DND-41 (cell line): Measurements from ENCODE around the gene ZNF592.

Experiments used
- CTCF ChIP-seq: IDR thresholded peaks from 2 replicates; pipeline ENCODE4 v1.5.1; 2012; ENCODE audit warnings: borderline replicate concordance, low read length, moderate library complexity, mild to moderate bottlenecking; ENCODE audit not compliant: poor library complexity, severe bottlenecking; ENCODE audit errors: extremely low read depth
- EZH2 ChIP-seq: IDR thresholded peaks from 3 replicates; pipeline ENCODE4 v1.6.1; 2012; ENCODE audit warnings: borderline replicate concordance, low read depth, mild to moderate bottlenecking, moderate library complexity, low read length, inconsistent platforms; ENCODE audit not compliant: severe bottlenecking

- TF ChIP-seq CTCF (no peak), EZH2 (no peak)
Observed at GRCh38 chr15:84812842-84813241, 64.5 kb downstream of the ZNF592 start.
